Measurements from ENCODE around the gene NTN5.
"Not testable (repeated sequence)": the region's sequence is repeated elsewhere in the genome, so short reads cannot be mapped to it uniquely, and the experiment has no call there.

NTN5 gene

DNA sequence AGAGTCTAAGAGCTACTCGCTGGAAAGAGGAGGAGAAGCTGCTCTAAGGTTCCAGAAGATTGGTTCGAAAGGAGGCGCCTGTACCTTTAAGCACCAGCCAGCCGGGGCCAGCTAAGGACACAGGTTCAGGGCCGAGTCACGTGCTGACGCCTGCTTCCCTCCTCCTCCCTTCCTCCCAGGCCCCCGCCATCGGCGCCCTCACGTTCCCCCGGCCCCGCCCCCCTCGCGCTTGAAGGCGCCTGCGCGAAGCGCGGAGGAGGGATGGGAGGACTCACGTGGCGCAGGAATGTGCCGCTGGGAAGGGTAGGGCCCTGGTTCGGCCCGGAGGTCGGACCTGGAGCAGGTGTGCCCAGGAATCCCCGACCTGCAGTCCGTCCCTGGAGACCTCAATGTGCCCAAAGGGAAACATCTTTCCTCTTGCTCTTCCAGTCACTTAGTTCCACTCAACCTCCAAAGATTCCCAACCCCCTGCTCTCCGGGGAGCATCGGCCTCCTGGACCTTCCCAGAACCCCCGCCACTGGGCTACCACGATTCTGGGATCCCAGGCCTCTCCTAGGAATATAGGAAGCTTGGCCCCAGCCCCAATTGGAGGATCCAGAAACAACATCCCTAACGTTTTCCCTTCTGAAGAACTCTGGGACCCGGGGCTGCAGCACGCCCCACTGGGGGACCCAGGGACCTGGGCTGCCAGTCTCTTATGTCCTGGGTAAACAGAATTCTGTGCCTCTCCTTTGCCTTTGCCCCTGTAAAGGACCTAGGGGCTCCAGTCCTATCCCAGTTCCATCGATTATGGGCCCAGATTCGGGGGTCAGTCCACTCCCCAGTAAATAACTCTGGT, 38.2 kb downstream of the NTN5 start:
- peak overlapping the region; percentile 47 to 79 for H3K9ac ChIP-seq (ENCODE audit: low read length in 2 of 2)
- no peaks in the 10 kb centered on the region for H3K27me3 ChIP-seq (ENCODE audit: control insufficient read depth in 1 of 2, insufficient read depth in 2 of 2, low read length in 2 of 2)
- peak overlapping the region; percentile 63 to 75 for H3K4me3 ChIP-seq (ENCODE audit: low read length in 2 of 2)
- H3K4me1 ChIP-seq (ENCODE audit: control insufficient read depth, insufficient read depth, low read length) = peaks cover 66% of the 10 kb centered on the region
- H3K9me3 ChIP-seq (ENCODE audit: control insufficient read depth in 2 of 2, low read length in 2 of 2) = no peaks in the 10 kb centered on the region
- H3K27ac ChIP-seq (ENCODE audit: low read length) = peak overlapping the region; percentile 91
- H3K36me3 ChIP-seq (ENCODE audit: control insufficient read depth in 2 of 2, insufficient read depth in 2 of 2, low read length in 2 of 2) = peaks cover 0 to 18% of the 10 kb centered on the region in 2 donors

DNA sequence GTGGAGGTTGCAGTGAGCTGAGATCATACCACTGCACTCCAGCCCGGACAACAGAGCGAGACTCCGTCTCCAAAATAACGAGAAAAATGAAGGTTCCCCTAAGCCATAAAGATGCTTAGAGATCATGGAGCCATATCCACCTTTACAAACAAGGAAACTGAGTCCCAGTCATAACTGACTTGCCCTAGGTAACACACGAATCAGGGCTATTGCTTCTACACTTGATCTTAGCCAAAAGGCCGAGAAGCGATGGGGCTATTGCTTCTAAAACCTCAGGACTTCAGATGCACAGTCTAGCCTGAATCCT, 38.8 kb downstream of the NTN5 start:
- peaks cover 71% of the 10 kb centered on the region for H3K4me1 ChIP-seq (ENCODE audit: control insufficient read depth, insufficient read depth, low read length)
- H3K27me3 ChIP-seq (ENCODE audit: control insufficient read depth in 1 of 2, insufficient read depth in 2 of 2, low read length in 2 of 2) = no peaks in the 10 kb centered on the region
- H3K36me3 ChIP-seq (ENCODE audit: control insufficient read depth in 2 of 2, insufficient read depth in 2 of 2, low read length in 2 of 2) = peaks cover 0 to 20% of the 10 kb centered on the region in 2 donors
- H3K9me3 ChIP-seq (ENCODE audit: control insufficient read depth in 2 of 2, low read length in 2 of 2) = no peaks in the 10 kb centered on the region
- peak overlapping the region; percentile 91 for H3K27ac ChIP-seq (ENCODE audit: low read length)
- peak overlapping the region; percentile 44 to 79 for H3K9ac ChIP-seq (ENCODE audit: low read length in 2 of 2)
- peak overlapping the region; percentile 63 to 75 for H3K4me3 ChIP-seq (ENCODE audit: low read length in 2 of 2)

DNA sequence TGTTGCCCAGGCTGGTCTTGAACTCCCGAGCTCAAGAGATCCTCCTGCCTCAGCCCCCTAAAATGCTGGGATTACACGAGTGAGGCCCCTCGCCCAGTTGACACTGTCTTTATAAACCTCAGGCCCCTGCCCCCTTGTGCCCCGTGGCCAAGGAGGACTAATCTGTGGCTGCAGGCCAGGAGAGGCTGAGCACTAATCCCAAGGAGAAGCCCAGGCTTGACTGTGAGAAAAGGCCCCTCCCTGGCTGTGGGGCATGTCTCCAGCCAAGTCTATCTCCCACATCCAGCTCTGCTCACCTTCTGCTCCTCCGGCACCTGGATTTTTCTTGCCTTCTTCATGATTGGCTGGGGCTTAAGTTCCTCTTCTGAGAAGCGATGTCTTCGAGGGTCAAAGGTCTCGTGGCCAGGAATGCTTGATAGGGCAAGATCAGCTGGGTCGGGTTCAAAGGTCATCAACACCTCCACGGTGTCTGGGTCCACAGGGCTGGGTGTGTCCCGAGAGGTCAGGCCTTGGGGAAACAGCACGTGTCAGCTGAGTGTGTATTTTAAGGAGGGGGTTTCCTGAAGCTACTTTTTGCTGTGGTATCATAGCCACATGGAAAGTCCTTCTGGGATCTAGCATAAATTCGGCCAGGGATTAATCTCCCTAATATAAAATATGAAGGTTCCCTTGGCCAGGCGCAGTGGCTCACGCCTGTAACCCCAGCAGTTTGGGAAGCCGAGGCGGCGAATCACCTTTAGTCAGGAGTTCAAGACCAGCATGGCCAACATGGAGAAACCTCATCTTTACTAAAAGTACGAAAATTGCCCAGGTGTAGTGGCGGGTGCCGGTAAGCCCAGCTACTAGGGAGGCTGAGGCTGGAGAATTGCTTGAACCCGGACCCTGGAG, 39.4 kb downstream of the NTN5 start:
- H3K9me3 ChIP-seq (ENCODE audit: control insufficient read depth in 2 of 2, low read length in 2 of 2) = no peaks in the 10 kb centered on the region
- H3K4me1 ChIP-seq (ENCODE audit: control insufficient read depth, insufficient read depth, low read length) = peaks cover 66% of the 10 kb centered on the region
- H3K9ac ChIP-seq (ENCODE audit: low read length in 2 of 2) = peak overlapping the region; percentile 44 to 79
- H3K4me3 ChIP-seq (ENCODE audit: low read length in 2 of 2) = peak overlapping the region; percentile 63 to 75
- H3K27ac ChIP-seq (ENCODE audit: low read length) = peak overlapping the region; percentile 91
- H3K27me3 ChIP-seq (ENCODE audit: control insufficient read depth in 1 of 2, insufficient read depth in 2 of 2, low read length in 2 of 2) = no peaks in the 10 kb centered on the region
- H3K36me3 ChIP-seq (ENCODE audit: control insufficient read depth in 2 of 2, insufficient read depth in 2 of 2, low read length in 2 of 2) = peaks cover 0 to 20% of the 10 kb centered on the region in 2 donors

DNA sequence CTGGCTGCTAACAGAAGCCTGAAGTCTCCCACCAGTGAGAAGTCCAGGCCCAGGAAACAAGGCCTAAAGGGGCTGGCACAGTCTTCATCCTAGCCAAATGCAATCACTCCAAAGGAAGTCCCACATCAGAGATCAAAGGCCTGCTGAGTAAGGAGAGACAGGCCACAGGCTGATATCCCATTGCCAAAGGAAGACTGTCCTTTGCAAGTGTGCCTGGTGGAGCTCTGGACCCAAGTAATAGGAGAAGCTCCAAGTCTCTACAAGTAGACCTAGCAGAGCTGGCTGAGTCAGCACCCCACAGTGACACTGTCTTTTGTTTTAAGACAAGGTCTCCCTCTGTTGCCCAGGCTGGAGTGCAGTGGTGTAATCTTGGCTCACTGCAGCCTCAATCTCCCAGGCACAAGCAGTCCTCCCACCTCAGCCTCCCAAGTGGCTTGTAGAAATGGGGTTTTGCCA, 40.1 kb downstream of the NTN5 start:
- H3K36me3 ChIP-seq (ENCODE audit: control insufficient read depth in 2 of 2, insufficient read depth in 2 of 2, low read length in 2 of 2) = peaks cover 0 to 20% of the 10 kb centered on the region in 2 donors
- peaks cover 64% of the 10 kb centered on the region for H3K4me1 ChIP-seq (ENCODE audit: control insufficient read depth, insufficient read depth, low read length)
- no peaks in the 10 kb centered on the region for H3K27me3 ChIP-seq (ENCODE audit: control insufficient read depth in 1 of 2, insufficient read depth in 2 of 2, low read length in 2 of 2)
- peak overlapping the region in 1 of 2 donors; percentile 29 for H3K4me3 ChIP-seq (ENCODE audit: low read length in 2 of 2)
- H3K27ac ChIP-seq (ENCODE audit: low read length) = peak overlapping the region; percentile 91
- no peaks in the 10 kb centered on the region for H3K9me3 ChIP-seq (ENCODE audit: control insufficient read depth in 2 of 2, low read length in 2 of 2)
- peak overlapping the region; percentile 29 to 44 for H3K9ac ChIP-seq (ENCODE audit: low read length in 2 of 2)

DNA sequence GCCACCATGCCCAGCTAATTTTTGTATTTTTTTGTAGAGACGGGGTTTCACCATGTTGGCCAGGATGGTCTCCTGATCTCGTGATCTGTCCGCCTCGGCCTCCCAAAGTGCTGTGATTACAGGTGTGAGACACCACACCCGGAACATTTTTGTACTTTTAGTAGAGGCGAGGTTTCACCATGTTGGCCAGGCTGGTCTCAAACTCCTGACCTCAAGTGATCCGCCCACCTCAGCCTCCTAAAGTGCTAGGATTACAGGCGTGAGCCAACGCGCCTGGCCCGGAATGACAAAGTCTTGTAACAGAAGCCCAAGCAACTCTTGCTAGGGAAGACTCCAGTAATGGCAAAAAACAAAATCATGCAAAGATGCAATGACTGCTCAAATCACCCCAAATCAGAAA, 40.5 kb downstream of the NTN5 start:
- not testable (repeated sequence) for H3K9me3 ChIP-seq (ENCODE audit: control insufficient read depth in 2 of 2, low read length in 2 of 2); H3K27me3 ChIP-seq (ENCODE audit: control insufficient read depth in 1 of 2, insufficient read depth in 2 of 2, low read length in 2 of 2); H3K4me3 ChIP-seq (ENCODE audit: low read length in 2 of 2); H3K9ac ChIP-seq (ENCODE audit: low read length in 2 of 2)
- H3K36me3 ChIP-seq (ENCODE audit: control insufficient read depth in 2 of 2, insufficient read depth in 2 of 2, low read length in 2 of 2) = peaks cover 0 to 20% of the 10 kb centered on the region in 2 donors
- H3K4me1 ChIP-seq (ENCODE audit: control insufficient read depth, insufficient read depth, low read length) = peaks cover 64% of the 10 kb centered on the region
- H3K27ac ChIP-seq (ENCODE audit: low read length) = peak overlapping the region; percentile 91

DNA sequence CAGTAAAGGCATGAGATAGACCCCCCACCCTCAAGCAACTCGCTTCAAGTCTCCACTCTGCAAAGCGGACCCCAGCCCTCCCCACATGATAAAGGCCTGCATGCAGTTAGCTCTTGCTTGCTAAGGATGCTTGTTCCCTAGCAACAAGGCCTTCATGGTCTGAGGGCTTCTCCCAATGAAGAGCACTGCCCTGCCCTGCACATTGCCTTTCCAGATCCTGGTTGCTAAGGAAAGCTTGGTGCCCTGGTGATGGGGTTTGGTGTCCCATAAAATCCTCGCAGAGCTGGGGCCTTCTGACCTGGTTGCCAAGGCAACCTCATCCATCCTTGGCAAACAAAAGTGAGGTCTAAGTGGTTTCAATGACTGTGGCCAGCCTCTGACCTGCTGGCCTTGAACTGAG, 41.6 kb downstream of the NTN5 start:
- H3K36me3 ChIP-seq (ENCODE audit: control insufficient read depth in 2 of 2, insufficient read depth in 2 of 2, low read length in 2 of 2) = peaks cover 0 to 20% of the 10 kb centered on the region in 2 donors
- no peaks in the 10 kb centered on the region for H3K27me3 ChIP-seq (ENCODE audit: control insufficient read depth in 1 of 2, insufficient read depth in 2 of 2, low read length in 2 of 2)
- H3K4me1 ChIP-seq (ENCODE audit: control insufficient read depth, insufficient read depth, low read length) = peaks cover 57% of the 10 kb centered on the region
- H3K9me3 ChIP-seq (ENCODE audit: control insufficient read depth in 2 of 2, low read length in 2 of 2) = no peaks in the 10 kb centered on the region
- peak overlapping the region in 1 of 2 donors; percentile 29 for H3K4me3 ChIP-seq (ENCODE audit: low read length in 2 of 2)
- peak overlapping the region; percentile 74 for H3K27ac ChIP-seq (ENCODE audit: low read length)
- H3K9ac ChIP-seq (ENCODE audit: low read length in 2 of 2) = peak overlapping the region in 1 of 2 donors; percentile 21

DNA sequence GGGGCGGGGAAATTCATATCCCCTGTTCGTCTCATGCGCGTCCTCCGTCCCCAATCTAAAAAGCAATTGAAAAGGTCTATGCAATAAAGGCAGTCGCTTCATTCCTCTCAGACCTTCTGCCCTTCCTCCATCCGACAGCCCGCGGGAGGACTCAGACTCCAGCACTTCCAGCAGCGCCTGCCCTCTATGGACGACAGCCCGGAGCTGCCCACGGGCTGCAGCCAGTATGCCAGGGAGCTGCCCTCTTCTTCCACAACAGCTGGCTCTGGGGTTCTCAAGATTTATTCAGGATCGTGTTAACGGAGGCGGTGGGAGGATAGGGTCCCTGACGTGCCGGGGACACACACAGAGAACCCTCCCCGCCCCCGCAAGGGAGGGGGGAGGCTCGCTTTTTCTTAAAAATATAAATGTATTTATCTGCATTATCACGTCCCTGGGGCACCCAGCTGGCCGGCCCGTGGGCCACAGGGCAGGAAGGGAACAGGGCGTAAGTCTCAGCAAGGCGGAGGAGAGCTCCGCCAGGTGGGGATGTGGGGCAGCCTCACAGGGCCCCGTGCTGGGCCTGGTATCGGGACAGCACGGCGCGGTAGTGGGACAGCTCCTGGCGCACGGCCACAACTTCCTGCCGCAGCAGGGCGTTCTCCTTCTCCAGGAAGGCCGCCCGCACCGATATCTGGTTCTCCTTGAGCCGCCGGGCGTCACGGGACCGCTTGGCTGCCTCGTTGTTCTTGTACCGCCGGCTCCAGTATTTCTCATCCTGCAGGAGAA, 42.3 kb downstream of the NTN5 start:
- peaks cover 0 to 20% of the 10 kb centered on the region in 2 donors for H3K36me3 ChIP-seq (ENCODE audit: control insufficient read depth in 2 of 2, insufficient read depth in 2 of 2, low read length in 2 of 2)
- peak overlapping the region; percentile 74 for H3K27ac ChIP-seq (ENCODE audit: low read length)
- peak overlapping the region; percentile 21 to 33 for H3K9ac ChIP-seq (ENCODE audit: low read length in 2 of 2)
- H3K4me3 ChIP-seq (ENCODE audit: low read length in 2 of 2) = peak overlapping the region in 1 of 2 donors; percentile 40
- H3K4me1 ChIP-seq (ENCODE audit: control insufficient read depth, insufficient read depth, low read length) = peaks cover 57% of the 10 kb centered on the region
- no peaks in the 10 kb centered on the region for H3K9me3 ChIP-seq (ENCODE audit: control insufficient read depth in 2 of 2, low read length in 2 of 2)
- H3K27me3 ChIP-seq (ENCODE audit: control insufficient read depth in 1 of 2, insufficient read depth in 2 of 2, low read length in 2 of 2) = no peaks in the 10 kb centered on the region

DNA sequence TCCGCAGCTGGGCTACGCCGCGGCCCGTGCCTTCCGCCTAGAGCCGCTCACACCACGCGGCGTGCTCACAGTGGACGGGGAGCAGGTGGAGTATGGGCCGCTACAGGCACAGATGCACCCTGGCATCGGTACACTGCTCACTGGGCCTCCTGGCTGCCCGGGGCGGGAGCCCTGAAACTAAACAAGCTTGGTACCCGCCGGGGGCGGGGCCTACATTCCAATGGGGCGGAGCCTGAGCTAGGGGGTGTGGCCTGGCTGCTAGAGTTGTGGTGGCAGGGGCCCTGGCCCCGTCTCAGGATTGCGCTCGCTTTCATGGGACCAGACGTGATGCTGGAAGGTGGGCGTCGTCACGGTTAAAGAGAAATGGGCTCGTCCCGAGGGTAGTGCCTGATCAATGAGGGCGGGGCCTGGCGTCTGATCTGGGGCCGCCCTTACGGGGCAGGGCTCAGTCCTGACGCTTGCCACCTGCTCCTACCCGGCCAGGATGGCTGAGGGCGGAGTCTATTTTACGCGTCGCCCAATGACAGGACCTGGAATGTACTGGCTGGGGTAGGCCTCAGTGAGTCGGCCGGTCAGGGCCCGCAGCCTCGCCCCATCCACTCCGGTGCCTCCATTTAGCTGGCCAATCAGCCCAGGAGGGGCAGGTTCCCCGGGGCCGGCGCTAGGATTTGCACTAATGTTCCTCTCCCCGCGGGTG, 43.1 kb downstream of the NTN5 start:
- H3K9me3 ChIP-seq (ENCODE audit: control insufficient read depth in 2 of 2, low read length in 2 of 2) = no peaks in the 10 kb centered on the region
- H3K36me3 ChIP-seq (ENCODE audit: control insufficient read depth in 2 of 2, insufficient read depth in 2 of 2, low read length in 2 of 2) = peaks cover 0 to 20% of the 10 kb centered on the region in 2 donors
- H3K27ac ChIP-seq (ENCODE audit: low read length) = peak overlapping the region; percentile 74
- H3K4me3 ChIP-seq (ENCODE audit: low read length in 2 of 2) = peak overlapping the region in 1 of 2 donors; percentile 15
- H3K27me3 ChIP-seq (ENCODE audit: control insufficient read depth in 1 of 2, insufficient read depth in 2 of 2, low read length in 2 of 2) = no peaks in the 10 kb centered on the region
- no peak overlapping the region for H3K9ac ChIP-seq (ENCODE audit: low read length in 2 of 2)
- peaks cover 56% of the 10 kb centered on the region for H3K4me1 ChIP-seq (ENCODE audit: control insufficient read depth, insufficient read depth, low read length)

DNA sequence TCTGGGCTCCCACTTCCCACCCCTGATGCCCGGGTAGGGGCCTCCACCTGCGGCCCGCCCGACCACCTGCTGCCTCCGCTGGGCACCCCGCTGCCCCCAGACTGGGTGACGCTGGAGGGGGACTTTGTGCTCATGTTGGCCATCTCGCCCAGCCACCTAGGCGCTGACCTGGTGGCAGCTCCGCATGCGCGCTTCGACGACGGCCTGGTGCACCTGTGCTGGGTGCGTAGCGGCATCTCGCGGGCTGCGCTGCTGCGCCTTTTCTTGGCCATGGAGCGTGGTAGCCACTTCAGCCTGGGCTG, 43.6 kb downstream of the NTN5 start:
- peaks cover 0 to 20% of the 10 kb centered on the region in 2 donors for H3K36me3 ChIP-seq (ENCODE audit: control insufficient read depth in 2 of 2, insufficient read depth in 2 of 2, low read length in 2 of 2)
- no peak overlapping the region for H3K4me3 ChIP-seq (ENCODE audit: low read length in 2 of 2)
- no peaks in the 10 kb centered on the region for H3K9me3 ChIP-seq (ENCODE audit: control insufficient read depth in 2 of 2, low read length in 2 of 2)
- H3K4me1 ChIP-seq (ENCODE audit: control insufficient read depth, insufficient read depth, low read length) = peaks cover 57% of the 10 kb centered on the region
- no peak overlapping the region for H3K9ac ChIP-seq (ENCODE audit: low read length in 2 of 2)
- peak overlapping the region; percentile 74 for H3K27ac ChIP-seq (ENCODE audit: low read length)
- H3K27me3 ChIP-seq (ENCODE audit: control insufficient read depth in 1 of 2, insufficient read depth in 2 of 2, low read length in 2 of 2) = no peaks in the 10 kb centered on the region
